Measurements from ENCODE around the gene ACER3. TPM values are rescaled to one million over a fixed set of nuclear protein-coding genes. Genes with fewer than 3 reads are reported as not detected.
"Not testable (repeated sequence)": the region's sequence is repeated elsewhere in the genome, so short reads cannot be mapped to it uniquely, and the experiment has no call there.

ACER3 gene
- total and polyA plus RNA-seq, 7 donors: 5.6 to 13.2 (median 9.4) TPM

GRCh38 chr11:77001613-77002012 is 140.9 kb downstream of the ACER3 start:
- TF ChIP-seq POLR2AphosphoS5 (IDR thresholded peaks at IDR 0.05) (no peak), CTCF (IDR thresholded peaks at IDR 0.05) (no peak), POLR2A (IDR thresholded peaks at IDR 0.05) (no peak), EP300 (IDR thresholded peaks at IDR 0.05) (no peak)
- 10 to 64% methylated on average over 1 of the region's 1 CpG for WGBS, 2 donors
- DNase-seq: no peak
- H3K36me3 ChIP-seq: peaks cover 0 to 9% (median 4%) of the 10 kb centered on the region in 4 donors
- no peaks in the 10 kb centered on the region for H3K4me1 ChIP-seq
- H3K4me3 ChIP-seq: no peak overlapping the region
- intact Hi-C loops (cut with DNase I): no loop called here
- no peak overlapping the region for H3K27ac ChIP-seq
- no peaks in the 10 kb centered on the region for H3K27me3 ChIP-seq
- no peaks in the 10 kb centered on the region for H3K9me3 ChIP-seq

GRCh38 chr11:77002776-77003175 is 142.1 kb downstream of the ACER3 start:
- peaks cover 0 to 9% (median 4%) of the 10 kb centered on the region in 4 donors for H3K36me3 ChIP-seq
- no peak overlapping the region for H3K27ac ChIP-seq
- WGBS, 2 donors: 63 to 90% methylated on average over 2 of the region's 2 CpGs
- H3K9me3 ChIP-seq: no peaks in the 10 kb centered on the region
- H3K4me3 ChIP-seq: no peak overlapping the region
- no peaks in the 10 kb centered on the region for H3K27me3 ChIP-seq
- no peaks in the 10 kb centered on the region for H3K4me1 ChIP-seq
- TF ChIP-seq CTCF (IDR thresholded peaks at IDR 0.05): no peak
- TF ChIP-seq EP300 (IDR thresholded peaks at IDR 0.05): no peak
- TF ChIP-seq POLR2A (IDR thresholded peaks at IDR 0.05): no peak
- no peak for TF ChIP-seq POLR2AphosphoS5 (IDR thresholded peaks at IDR 0.05)
- intact Hi-C loops (cut with DNase I): no loop called here
- DNase-seq: no peak

GRCh38 chr11:77003963-77004362 is 143.2 kb downstream of the ACER3 start:
- Histone ChIP-seq H3K36me3 (peaks cover 0 to 9% (median 3%) of the 10 kb centered on the region in 4 donors), H3K9me3 (no peaks in the 10 kb centered on the region), H3K27ac (no peak overlapping the region), H3K27me3 (no peaks in the 10 kb centered on the region), H3K4me3 (no peak overlapping the region), H3K4me1 (no peaks in the 10 kb centered on the region)
- intact Hi-C loops (cut with DNase I): no loop called here
- 71% methylated on average over 2 of the region's 2 CpGs for WGBS, 2 donors
- TF ChIP-seq POLR2A (IDR thresholded peaks at IDR 0.05): no peak
- TF ChIP-seq EP300 (IDR thresholded peaks at IDR 0.05): no peak
- no peak for TF ChIP-seq CTCF (IDR thresholded peaks at IDR 0.05)
- no peak for TF ChIP-seq POLR2AphosphoS5 (IDR thresholded peaks at IDR 0.05)
- DNase-seq: no peak

GRCh38 chr11:77009533-77010160 is 148.9 kb downstream of the ACER3 start:
- H3K9me3 ChIP-seq: no peaks in the 10 kb centered on the region
- TF ChIP-seq POLR2AphosphoS5 (IDR thresholded peaks at IDR 0.05): no peak
- no peak for TF ChIP-seq POLR2A (IDR thresholded peaks at IDR 0.05)
- TF ChIP-seq CTCF (IDR thresholded peaks at IDR 0.05): no peak
- TF ChIP-seq EP300 (IDR thresholded peaks at IDR 0.05): no peak
- no peak overlapping the region for H3K4me3 ChIP-seq
- H3K27ac ChIP-seq: no peak overlapping the region
- no peak for DNase-seq
- H3K4me1 ChIP-seq: no peaks in the 10 kb centered on the region
- no peaks in the 10 kb centered on the region for H3K27me3 ChIP-seq
- intact Hi-C loops (cut with DNase I): no loop called here
- peaks cover 0 to 11% (median 0%) of the 10 kb centered on the region in 4 donors for H3K36me3 ChIP-seq

GRCh38 chr11:77014669-77015068 is 154.0 kb downstream of the ACER3 start:
- no peak for DNase-seq
- intact Hi-C loops (cut with DNase I): no loop called here
- WGBS, 2 donors: 97% methylated on average over 2 of the region's 2 CpGs
- no peak for TF ChIP-seq POLR2AphosphoS5 (IDR thresholded peaks at IDR 0.05)
- no peak for TF ChIP-seq CTCF (IDR thresholded peaks at IDR 0.05)
- TF ChIP-seq EP300 (IDR thresholded peaks at IDR 0.05): no peak
- TF ChIP-seq POLR2A (IDR thresholded peaks at IDR 0.05): no peak
- Histone ChIP-seq H3K4me1 (no peaks in the 10 kb centered on the region), H3K9me3 (no peaks in the 10 kb centered on the region), H3K4me3 (no peak overlapping the region), H3K27me3 (no peaks in the 10 kb centered on the region), H3K36me3 (peaks cover 0 to 4% (median 0%) of the 10 kb centered on the region in 4 donors), H3K27ac (no peak overlapping the region)

GRCh38 chr11:77018396-77018924 is 157.7 kb downstream of the ACER3 start:
- H3K4me1 ChIP-seq; H3K36me3 ChIP-seq; H3K4me3 ChIP-seq; H3K27ac ChIP-seq; H3K9me3 ChIP-seq; H3K27me3 ChIP-seq; intact Hi-C loops (cut with DNase I); DNase-seq: not testable (repeated sequence)
- 80 to 91% methylated on average over 2 of the region's 2 CpGs for WGBS, 2 donors

All from sigmoid colon (tissue), 7 donors.